Erythroblast (primary cell): Measurements from ENCODE around the gene CRYGN.

Source experiments
- GATA1 ChIP-seq: IDR thresholded peaks from 2 replicates; pipeline ENCODE4 v1.6.1; 2011; ENCODE audit warnings: low read depth, mild to moderate bottlenecking, control low read depth, low read length, moderate library complexity
- POLR2A ChIP-seq: IDR thresholded peaks from 2 replicates; pipeline ENCODE4 v1.6.1; 2011; ENCODE audit warnings: mild to moderate bottlenecking, low read length

DNA sequence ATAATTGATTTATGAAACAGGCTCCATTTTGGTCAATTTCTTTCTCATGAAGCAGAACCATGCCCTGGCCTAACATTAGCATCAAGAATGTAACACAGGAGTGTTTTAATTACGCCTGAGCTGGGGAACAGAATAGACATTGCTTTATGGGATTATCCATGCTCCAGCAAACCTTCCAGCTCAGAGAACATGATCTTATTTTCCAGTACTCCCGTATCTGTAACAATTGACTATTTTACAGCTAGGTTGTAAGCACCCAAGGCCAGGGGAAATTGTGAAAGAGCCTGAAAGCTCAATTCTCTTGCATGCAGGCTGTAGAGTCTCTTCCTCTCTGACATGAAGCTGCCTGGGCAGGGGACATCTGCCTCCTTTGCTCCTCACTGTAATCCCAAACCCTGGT lies 30.8 kb upstream of the CRYGN start:
- no peak for TF ChIP-seq POLR2A
- no peak for TF ChIP-seq GATA1
